SU-DHL-6 (cell line): ENCODE data around the gene MIGA2.

Experiments
- CTCF ChIP-seq: fragments of 200-600 bp; sonication (generic); IDR thresholded peaks from one replicate; pipeline ENCODE4 v1.5.1; 2017; ENCODE audit warnings: antibody characterized with exemption, mild to moderate bottlenecking, low read length, moderate library complexity; ENCODE audit not compliant: insufficient read depth, poor library complexity, severe bottlenecking
- EZH2phosphoT487 ChIP-seq: fragments of 200-600 bp; sonication (generic), shearing (Covaris generic); conservative IDR thresholded peaks from 2 replicates; pipeline ENCODE4 v1.6.1; 2018; ENCODE audit warnings: mild to moderate bottlenecking, antibody characterized with exemption, low read length, moderate library complexity, mixed read lengths

GRCh38 chr9:129102095-129102525 lies 65.7 kb downstream of the MIGA2 start:
- TF ChIP-seq CTCF (no peak), EZH2phosphoT487 (no peak)
